HFF-Myc (cell line): ENCODE data around the gene F12.

Experiments
- DNase-seq: peaks from one replicate; pipeline ENCODE4 v3.0.0-alpha.2; 2011; ENCODE audit warnings: low read depth; ENCODE audit errors: extremely low read depth
- H3K4me3 ChIP-seq: replicated peaks from 2 replicates; pipeline ENCODE4 v1.5.1; 2011; ENCODE audit warnings: low read depth, mild to moderate bottlenecking, control low read depth, low read length
- CTCF ChIP-seq: IDR thresholded peaks from 2 replicates; pipeline ENCODE4 v1.5.1; 2012; ENCODE audit warnings: mild to moderate bottlenecking, low read depth, low read length, control low read depth; ENCODE audit errors: missing control alignments

The F12 gene

GRCh38 chr5:177430140-177430951 lies 21.0 kb upstream of the F12 start:
- H3K4me3 ChIP-seq, result no peak overlapping the region
- TF ChIP-seq CTCF, result no peak
- no peak for DNase-seq

- no peak for TF ChIP-seq CTCF
These were observed 20.1 kb upstream of the F12 start for GRCh38 chr5:177429248-177430040.

GRCh38 chr5:177428574-177429217 lies 19.3 kb upstream of the F12 start:
- no peak overlapping the region for H3K4me3 ChIP-seq
- TF ChIP-seq CTCF, result no peak
- no peak for DNase-seq

More at GRCh38 chr5:177429248-177430040, 20.1 kb upstream of the F12 start:
- H3K4me3 ChIP-seq, result no peak overlapping the region
- DNase-seq, result no peak

- H3K4me3 ChIP-seq, result peak overlapping the region; percentile 80
- DNase-seq, result no peak
- no peak for TF ChIP-seq CTCF
These were observed 18.7 kb upstream of the F12 start for GRCh38 chr5:177427919-177428573.

GRCh38 chr5:177427211-177427822 lies 18.0 kb upstream of the F12 start:
- peak overlapping the region; percentile 80 for H3K4me3 ChIP-seq
- DNase-seq, result no peak
- no peak for TF ChIP-seq CTCF
